WTC11 (cell line): ENCODE results near the gene VAT1. TPM values are rescaled to one million over a fixed set of nuclear protein-coding genes. Genes with fewer than 3 reads are reported as not detected.

ENCODE experiments used
- ATAC-seq: fragments of 200-7000 bp; cut with Tn5 transposase; 2 replicates; pipeline ENCODE4 v1.10.0; 2021; ENCODE audit warnings: mild to moderate bottlenecking, moderate library complexity
- CTCF ChIA-PET: fragments of 300-600 bp; sonication (Branson Sonifier 250); formaldehyde crosslinking; loops from one replicate; lab custom pipeline; 2021; ENCODE audit warnings: antibody characterized with exemption; lab: Charles Lee
- POLR2A ChIA-PET: fragments of 350-600 bp; sonication (Branson Sonifier 250); formaldehyde crosslinking; loops from one replicate; lab custom pipeline; 2021; ENCODE audit warnings: antibody characterized with exemption; lab: Charles Lee
- DNase-seq: peaks from one replicate; pipeline ENCODE4 v3.0.0; 2021; ENCODE audit warnings: low spot score
- H3K27ac Mint-ChIP-seq: 2 replicates; pipeline ENCODE4 v1.8.0; 2021; ENCODE audit warnings: mixed read lengths
- H3K27me3 Mint-ChIP-seq: 2 replicates; pipeline ENCODE4 v1.8.0; 2021; ENCODE audit warnings: low read depth, mild to moderate bottlenecking, moderate library complexity, mixed read lengths
- H3K36me3 Mint-ChIP-seq: 2 replicates; pipeline ENCODE4 v1.8.0; 2021; ENCODE audit warnings: mixed read lengths
- H3K4me1 Mint-ChIP-seq: 2 replicates; pipeline ENCODE4 v1.8.0; 2022; ENCODE audit warnings: mixed read lengths
- H3K4me3 Mint-ChIP-seq: 2 replicates; pipeline ENCODE4 v1.8.0; 2021; ENCODE audit warnings: mild to moderate bottlenecking, moderate library complexity, mixed read lengths
- H3K9me3 Mint-ChIP-seq: 2 replicates; pipeline ENCODE4 v1.8.0; 2021; ENCODE audit warnings: mixed read lengths
- ELF4 ChIP-seq: sonication (generic); formaldehyde crosslinking; IDR thresholded peaks from 2 replicates; pipeline ENCODE4 v1.8.1; 2022; ENCODE audit warnings: low read depth, mild to moderate bottlenecking, moderate library complexity, missing genetic modification reagents
- MAX ChIP-seq: sonication (generic); formaldehyde crosslinking; IDR thresholded peaks from 2 replicates; pipeline ENCODE4 v1.8.0; 2022; ENCODE audit warnings: mild to moderate bottlenecking, missing genetic modification reagents
- NR1H2 ChIP-seq: sonication (generic); formaldehyde crosslinking; IDR thresholded peaks from 2 replicates; pipeline ENCODE4 v1.9.0; 2021; ENCODE audit warnings: mild to moderate bottlenecking, moderate library complexity, missing genetic modification reagents
- total RNA-seq: library from RNA; stranded (reverse); gene quantifications from 3 replicates; pipeline ENCODE4 v1.2.3, GENCODE V29; 2021
- TF ChIP-seq, protein P1 (sequence below): sonication (generic); formaldehyde crosslinking; IDR thresholded peaks from 2 replicates; pipeline ENCODE4 v1.8.1; 2022; ENCODE audit warnings: mild to moderate bottlenecking, missing genetic modification reagents, moderate library complexity, borderline replicate concordance
- TF ChIP-seq, protein P2 (sequence below): fragments of 250-450 bp; sonication (Bioruptor Pico); IDR thresholded peaks from 2 replicates; pipeline ENCODE4 v1.9.0; 2021; ENCODE audit warnings: mild to moderate bottlenecking
- TF ChIP-seq, protein P3 (sequence below): sonication (generic); formaldehyde crosslinking; IDR thresholded peaks from 2 replicates; pipeline ENCODE4 v1.8.0; 2022; ENCODE audit warnings: mild to moderate bottlenecking, missing genetic modification reagents

Gene VAT1
- total RNA-seq, 1 experiment from 2014 or later, result 298 TPM

DNA sequence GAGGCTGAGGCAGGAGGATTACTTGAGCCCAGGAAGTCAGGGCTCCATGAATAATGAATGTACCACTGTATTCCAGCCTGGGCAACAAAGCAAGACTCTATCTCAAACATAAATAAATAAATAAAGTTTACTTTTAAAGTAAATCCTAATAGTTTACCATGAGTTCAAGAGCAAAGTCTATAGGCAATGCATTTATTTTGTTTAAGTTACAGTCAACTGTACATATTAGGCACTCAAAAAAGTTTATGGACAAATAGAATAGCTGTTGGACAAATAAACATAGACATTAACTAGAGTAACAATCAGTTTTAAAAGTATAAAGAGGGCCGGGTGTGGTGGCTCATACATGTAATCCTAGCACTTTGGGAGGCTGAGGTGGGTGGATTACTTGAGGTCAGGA lies 54.3 kb downstream of the VAT1 start:
- H3K27me3 Mint-ChIP-seq, result no peaks in the 10 kb centered on the region
- POLR2A ChIA-PET, result no interaction called here

More for the DNA sequence above, 54.3 kb downstream of the VAT1 start:
- no peak for DNase-seq
- ATAC-seq, result no peak
- H3K4me1 Mint-ChIP-seq, result peaks cover 5% of the 10 kb centered on the region
- no peak overlapping the region for H3K27ac Mint-ChIP-seq
- H3K36me3 Mint-ChIP-seq, result peaks cover 7% of the 10 kb centered on the region
- no peaks in the 10 kb centered on the region for H3K9me3 Mint-ChIP-seq
- no peak overlapping the region for H3K4me3 Mint-ChIP-seq
- CTCF ChIA-PET, result no interaction called here
- TF ChIP-seq NR1H2 (CRISPR knock-in tag) (no peak), ELF4 (CRISPR knock-in tag) (no peak), MAX (no peak)
- TF ChIP-seq, protein P1, sequence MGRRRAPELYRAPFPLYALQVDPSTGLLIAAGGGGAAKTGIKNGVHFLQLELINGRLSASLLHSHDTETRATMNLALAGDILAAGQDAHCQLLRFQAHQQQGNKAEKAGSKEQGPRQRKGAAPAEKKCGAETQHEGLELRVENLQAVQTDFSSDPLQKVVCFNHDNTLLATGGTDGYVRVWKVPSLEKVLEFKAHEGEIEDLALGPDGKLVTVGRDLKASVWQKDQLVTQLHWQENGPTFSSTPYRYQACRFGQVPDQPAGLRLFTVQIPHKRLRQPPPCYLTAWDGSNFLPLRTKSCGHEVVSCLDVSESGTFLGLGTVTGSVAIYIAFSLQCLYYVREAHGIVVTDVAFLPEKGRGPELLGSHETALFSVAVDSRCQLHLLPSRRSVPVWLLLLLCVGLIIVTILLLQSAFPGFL (CRISPR knock-in tag), result no peak
- TF ChIP-seq, protein P2, sequence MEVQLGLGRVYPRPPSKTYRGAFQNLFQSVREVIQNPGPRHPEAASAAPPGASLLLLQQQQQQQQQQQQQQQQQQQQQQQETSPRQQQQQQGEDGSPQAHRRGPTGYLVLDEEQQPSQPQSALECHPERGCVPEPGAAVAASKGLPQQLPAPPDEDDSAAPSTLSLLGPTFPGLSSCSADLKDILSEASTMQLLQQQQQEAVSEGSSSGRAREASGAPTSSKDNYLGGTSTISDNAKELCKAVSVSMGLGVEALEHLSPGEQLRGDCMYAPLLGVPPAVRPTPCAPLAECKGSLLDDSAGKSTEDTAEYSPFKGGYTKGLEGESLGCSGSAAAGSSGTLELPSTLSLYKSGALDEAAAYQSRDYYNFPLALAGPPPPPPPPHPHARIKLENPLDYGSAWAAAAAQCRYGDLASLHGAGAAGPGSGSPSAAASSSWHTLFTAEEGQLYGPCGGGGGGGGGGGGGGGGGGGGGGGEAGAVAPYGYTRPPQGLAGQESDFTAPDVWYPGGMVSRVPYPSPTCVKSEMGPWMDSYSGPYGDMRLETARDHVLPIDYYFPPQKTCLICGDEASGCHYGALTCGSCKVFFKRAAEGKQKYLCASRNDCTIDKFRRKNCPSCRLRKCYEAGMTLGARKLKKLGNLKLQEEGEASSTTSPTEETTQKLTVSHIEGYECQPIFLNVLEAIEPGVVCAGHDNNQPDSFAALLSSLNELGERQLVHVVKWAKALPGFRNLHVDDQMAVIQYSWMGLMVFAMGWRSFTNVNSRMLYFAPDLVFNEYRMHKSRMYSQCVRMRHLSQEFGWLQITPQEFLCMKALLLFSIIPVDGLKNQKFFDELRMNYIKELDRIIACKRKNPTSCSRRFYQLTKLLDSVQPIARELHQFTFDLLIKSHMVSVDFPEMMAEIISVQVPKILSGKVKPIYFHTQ (CRISPR knock-in tag), result no peak
- TF ChIP-seq, protein P3, sequence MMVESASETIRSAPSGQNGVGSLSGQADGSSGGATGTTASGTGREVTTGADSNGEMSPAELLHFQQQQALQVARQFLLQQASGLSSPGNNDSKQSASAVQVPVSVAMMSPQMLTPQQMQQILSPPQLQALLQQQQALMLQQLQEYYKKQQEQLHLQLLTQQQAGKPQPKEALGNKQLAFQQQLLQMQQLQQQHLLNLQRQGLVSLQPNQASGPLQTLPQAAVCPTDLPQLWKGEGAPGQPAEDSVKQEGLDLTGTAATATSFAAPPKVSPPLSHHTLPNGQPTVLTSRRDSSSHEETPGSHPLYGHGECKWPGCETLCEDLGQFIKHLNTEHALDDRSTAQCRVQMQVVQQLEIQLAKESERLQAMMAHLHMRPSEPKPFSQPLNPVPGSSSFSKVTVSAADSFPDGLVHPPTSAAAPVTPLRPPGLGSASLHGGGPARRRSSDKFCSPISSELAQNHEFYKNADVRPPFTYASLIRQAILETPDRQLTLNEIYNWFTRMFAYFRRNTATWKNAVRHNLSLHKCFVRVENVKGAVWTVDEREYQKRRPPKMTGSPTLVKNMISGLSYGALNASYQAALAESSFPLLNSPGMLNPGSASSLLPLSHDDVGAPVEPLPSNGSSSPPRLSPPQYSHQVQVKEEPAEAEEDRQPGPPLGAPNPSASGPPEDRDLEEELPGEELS (CRISPR knock-in tag), result no peak

Other genes with a start within 250 kb of the VAT1 start
- 98.6 to 103 TPM (median 101 TPM) in 3 replicates for gene VPS25, start 248.9 kb downstream of the VAT1 start, total RNA-seq
- gene WNK4, start 241.8 kb downstream of the VAT1 start, total RNA-seq, result 1.4 to 1.7 TPM (median 1.5 TPM) in 3 replicates
- gene COA3, start 223.7 kb downstream of the VAT1 start, total RNA-seq, result 54.2 to 65.2 TPM (median 60.9 TPM) in 3 replicates
- gene CNTD1, start 223.5 kb downstream of the VAT1 start, total RNA-seq, result not detected in 3 replicates
- 51.8 to 59.2 TPM (median 54.7 TPM) in 3 replicates for gene BECN1, start 198.1 kb downstream of the VAT1 start, total RNA-seq
- gene PSME3, start 189.0 kb downstream of the VAT1 start, total RNA-seq, result 141 to 192 TPM (median 159 TPM) in 3 replicates
- 9.8 to 11.0 TPM (median 10.1 TPM) in 3 replicates for gene AOC2, start 177.8 kb downstream of the VAT1 start, total RNA-seq
- gene AOC3, start 171.2 kb downstream of the VAT1 start, total RNA-seq, result 6.2 to 8.2 TPM (median 7.6 TPM) in 3 replicates
- gene G6PC1, start 121.6 kb downstream of the VAT1 start, total RNA-seq, result 0.37 TPM in 1 of 3 replicates, not detected in the others
- 44.3 to 61.5 TPM (median 49.2 TPM) in 3 replicates for gene AARSD1, start 57.9 kb downstream of the VAT1 start, total RNA-seq
- gene PTGES3L, start 42.3 kb downstream of the VAT1 start, total RNA-seq, result 1.8 to 2.5 TPM (median 2.1 TPM) in 3 replicates
- gene RUNDC1, start 41.8 kb downstream of the VAT1 start, total RNA-seq, result 12.2 to 14.2 TPM (median 12.7 TPM) in 3 replicates
- gene RPL27, start 24.0 kb downstream of the VAT1 start, total RNA-seq, result 1,391 to 1,553 TPM (median 1,518 TPM) in 3 replicates
- 3.0 to 4.7 TPM (median 3.8 TPM) in 3 replicates for gene IFI35, start 15.6 kb downstream of the VAT1 start, total RNA-seq
- 46.9 to 51.8 TPM (median 50.2 TPM) in 3 replicates for gene RND2, start 2.8 kb upstream of the VAT1 start, total RNA-seq
- 37.8 to 38.4 TPM (median 38.1 TPM) in 3 replicates for gene BRCA1, start 103.0 kb upstream of the VAT1 start, total RNA-seq
- gene NBR1, start 148.8 kb upstream of the VAT1 start, total RNA-seq, result 38.4 to 42.8 TPM (median 38.9 TPM) in 3 replicates
- 3.8 to 4.4 TPM (median 4.2 TPM) in 3 replicates for gene TMEM106A, start 189.5 kb upstream of the VAT1 start, total RNA-seq
- gene CCDC200, start 206.2 kb upstream of the VAT1 start, total RNA-seq, result not detected in 3 replicates
- 5,207 to 6,122 TPM (median 5,885 TPM) in 3 replicates for gene RNU2-1, start 211.6 kb upstream of the VAT1 start, total RNA-seq